Measurements from ENCODE around the gene KRT71.

KRT71 gene

DNA sequence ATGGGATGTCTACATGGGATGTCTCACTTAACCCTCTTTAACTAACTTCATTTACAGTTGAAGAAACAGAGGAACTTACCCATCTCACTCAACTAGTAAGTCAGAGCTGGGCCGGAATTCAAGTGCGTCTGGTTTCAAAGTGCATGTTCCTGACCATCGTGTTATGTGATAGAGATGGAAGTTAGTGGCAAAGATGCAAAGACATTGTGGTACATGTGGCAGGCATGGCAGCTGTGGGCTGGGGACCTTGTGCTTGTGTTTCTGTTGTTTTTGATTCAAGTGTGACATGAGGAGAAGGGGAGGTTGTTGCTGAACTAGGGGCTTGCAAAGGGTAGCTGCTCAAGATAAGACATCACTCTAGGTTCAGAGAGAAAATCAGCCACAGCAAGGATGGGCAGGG, 23.0 kb upstream of the KRT71 start:
- no peak for DNase-seq (ENCODE audit: low read depth in 3 of 3)

DNA sequence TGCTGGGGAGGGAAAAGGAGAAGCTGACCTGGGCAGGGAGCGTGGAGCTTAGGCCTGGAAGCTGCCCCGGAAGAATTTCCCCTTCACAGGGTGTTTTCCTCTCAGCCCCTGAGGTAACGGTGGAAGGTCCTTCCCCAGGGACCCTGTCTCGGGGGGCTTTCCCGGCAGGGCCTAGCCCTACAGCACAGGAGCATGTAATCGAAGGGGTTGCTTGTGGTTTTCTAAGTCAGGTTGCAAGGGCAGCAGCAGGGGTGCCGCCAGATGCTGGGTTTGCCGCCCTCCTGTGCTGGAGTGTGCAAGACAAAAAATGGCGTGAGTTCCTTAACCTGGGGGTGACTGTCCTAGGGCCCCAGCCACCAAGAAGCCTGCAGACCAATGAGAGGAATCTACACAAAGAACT, 22.3 kb upstream of the KRT71 start:
- DNase-seq (ENCODE audit: low read depth in 3 of 3), result no peak

DNA sequence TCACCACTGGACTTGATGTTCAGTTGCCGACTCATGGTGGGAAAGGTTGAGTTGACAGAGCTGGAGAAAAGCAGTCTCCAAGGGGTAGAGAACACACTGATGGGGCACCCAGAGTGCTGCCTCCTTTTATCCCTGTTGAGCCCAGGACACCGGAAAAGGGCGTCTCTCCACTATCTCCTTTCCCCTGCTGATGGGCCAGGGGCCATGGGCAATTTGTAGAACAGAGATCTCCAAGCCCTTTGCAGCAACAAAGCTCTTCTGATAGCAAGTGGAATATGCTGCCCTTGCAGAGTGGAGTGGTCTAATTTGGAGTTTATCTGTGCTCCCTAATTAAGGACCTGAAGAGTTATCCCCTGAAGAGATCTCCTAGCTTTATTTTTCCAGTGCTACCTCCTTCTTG, 20.8 kb upstream of the KRT71 start, which contains the start of gene KRT74:
KRT74 (minus strand) TSS at position 101 of the 400 bp plus-strand sequence; CDS start at position 35, 66 bp downstream.
- no peak for DNase-seq (ENCODE audit: low read depth in 3 of 3)

DNA sequence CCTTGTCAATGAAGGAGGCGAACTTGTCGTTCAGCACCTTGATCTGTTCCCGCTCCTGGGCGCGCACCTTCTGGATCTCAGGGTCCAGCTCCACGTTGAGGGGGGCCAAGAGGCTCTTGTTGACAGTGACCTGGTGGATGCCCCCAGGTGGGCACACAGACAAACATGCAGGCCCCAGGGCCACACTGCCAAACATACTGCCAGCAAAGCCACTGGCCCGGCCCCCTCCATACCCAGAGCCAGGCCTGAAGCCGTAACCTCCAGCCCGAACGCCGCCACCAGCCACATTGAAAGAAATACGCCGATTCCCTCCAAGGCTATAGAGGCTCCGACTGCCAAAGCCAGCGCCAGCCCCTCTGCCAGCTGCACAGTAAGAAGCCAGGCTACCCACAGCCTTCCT, 20.4 kb upstream of the KRT71 start:
- no peak for DNase-seq (ENCODE audit: low read depth in 3 of 3)

DNA sequence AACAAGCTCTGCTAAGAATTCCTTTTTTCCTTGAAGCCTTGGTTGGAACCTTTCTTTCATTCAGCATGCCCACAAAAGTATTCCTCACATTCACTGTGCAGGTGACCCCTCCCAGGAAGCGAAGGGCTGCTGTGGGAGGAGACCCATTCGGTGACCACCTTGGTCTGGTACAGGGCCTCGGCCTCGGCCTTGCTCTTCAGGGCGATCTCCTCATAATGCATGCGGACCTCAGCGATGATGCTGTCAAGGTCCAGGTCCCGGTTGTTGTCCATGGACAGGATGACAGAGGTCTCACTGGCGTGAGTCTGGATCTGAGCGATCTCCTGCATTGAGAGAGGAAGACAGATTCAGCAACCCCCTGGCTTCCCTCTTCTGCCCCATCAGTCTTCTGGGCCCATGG, 17.6 kb upstream of the KRT71 start:
- DNase-seq (ENCODE audit: low read depth in 3 of 3), result no peak

DNA sequence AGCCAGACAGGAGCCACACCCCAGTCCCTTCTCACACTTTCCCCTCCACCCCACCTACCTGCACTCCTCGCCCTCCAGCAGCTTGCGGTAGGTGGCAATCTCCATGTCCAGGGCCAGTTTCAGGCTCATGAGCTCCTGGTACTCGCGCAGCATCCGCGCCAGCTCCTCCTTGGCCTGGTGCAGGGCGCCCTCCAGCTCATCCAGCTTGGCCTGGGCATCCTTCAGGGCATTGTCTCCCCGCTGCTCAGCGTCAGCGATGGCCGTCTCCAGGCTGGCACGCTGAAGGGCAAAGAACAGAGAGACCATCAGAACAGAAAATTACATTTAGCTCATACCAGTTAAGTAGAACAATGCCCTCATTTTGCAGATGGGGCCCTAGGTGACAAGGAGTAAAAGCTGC, 15.2 kb upstream of the KRT71 start:
- no peak for DNase-seq (ENCODE audit: low read depth in 3 of 3)

DNA sequence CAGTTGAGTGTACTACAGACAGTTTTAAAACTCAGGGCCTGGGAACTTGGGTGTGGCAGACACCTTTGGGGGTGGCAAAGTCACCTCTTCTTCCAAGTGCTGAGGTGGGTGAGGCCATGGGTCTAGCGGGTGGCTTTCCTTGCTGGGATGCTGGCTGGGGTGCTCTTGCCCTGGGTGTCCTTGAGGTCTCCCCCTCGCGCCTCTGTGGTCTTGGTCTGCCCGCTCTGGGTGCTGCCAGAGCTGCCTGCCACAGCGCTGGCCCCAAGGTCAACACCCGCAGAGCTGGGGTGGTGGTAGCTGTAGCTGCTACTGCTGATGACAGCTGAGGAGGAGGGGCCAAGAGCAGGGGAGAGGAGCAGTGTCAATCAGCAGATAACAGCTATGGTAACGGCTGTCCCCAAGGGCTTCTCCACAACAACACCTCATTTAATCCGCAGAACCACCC, 13.9 kb upstream of the KRT71 start:
- no peak for DNase-seq (ENCODE audit: low read depth in 3 of 3)

DNA sequence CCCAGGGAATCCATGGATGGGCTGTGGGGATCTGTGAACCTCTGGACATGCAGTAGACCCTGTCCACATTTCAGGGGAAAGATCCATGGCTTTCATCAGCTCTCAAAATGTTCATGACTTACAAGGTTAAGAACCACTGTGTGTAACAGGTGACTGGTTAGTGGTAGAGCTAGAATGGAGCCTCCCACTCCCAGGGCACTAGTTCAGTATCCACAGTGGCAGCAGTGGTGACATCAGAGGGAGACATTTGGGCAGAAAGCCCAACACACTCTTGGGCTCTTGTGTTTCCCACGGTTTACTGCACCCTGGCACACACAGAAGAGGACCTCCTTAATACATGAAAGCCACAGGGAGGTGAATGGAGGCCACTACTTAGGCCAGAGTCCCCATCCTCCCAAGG, 11.6 kb upstream of the KRT71 start:
- DNase-seq (ENCODE audit: low read depth in 3 of 3), result no peak

DNA sequence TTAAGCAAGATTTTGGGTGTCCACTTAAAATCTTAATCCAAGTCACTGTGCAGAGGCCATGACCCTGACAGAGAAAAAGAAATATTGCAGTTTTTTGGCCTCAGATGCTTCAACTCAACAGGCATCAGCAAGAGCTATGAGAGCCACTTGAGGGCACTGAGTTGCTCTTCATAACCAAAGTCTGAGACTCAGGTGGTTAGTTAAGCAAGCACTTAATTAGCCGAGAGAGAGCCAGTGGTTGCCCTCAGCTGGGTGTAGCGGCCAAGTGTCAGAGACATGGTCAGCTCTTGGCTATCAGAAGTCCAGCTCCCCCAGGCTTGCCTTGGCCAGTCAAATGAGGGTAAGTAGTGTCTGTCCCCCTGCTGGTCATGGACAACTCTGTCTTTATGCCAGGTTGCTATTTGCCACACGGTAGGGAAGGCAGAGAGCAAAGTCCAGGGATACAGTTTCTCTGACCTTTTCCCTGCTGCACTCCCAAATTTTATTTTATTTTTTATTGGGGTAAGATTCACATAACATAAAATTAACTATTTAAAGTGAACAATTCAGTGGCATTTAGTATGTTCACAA, 9.0 kb upstream of the KRT71 start:
- DNase-seq (ENCODE audit: low read depth in 3 of 3), result no peak

DNA sequence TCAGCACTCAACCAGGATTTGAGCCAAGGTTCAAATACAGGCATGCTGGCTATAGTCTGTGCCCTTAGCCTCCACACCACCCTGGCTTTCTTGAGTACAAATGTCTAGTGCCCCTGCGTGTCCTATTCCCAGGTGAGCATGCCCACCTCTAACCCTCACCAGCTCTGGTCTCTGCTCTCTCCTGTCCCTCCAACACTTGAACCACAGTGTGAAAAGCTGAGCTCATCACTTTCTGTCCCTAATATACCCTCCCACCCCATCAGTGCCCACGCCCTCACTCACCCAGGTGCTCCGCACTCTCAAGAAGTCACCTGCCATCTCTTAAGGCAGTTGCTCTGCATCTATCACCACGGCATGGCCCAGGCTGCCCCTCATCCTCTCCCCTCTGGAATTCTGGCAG, 7.0 kb upstream of the KRT71 start:
- no peak for DNase-seq (ENCODE audit: low read depth in 3 of 3)

DNA sequence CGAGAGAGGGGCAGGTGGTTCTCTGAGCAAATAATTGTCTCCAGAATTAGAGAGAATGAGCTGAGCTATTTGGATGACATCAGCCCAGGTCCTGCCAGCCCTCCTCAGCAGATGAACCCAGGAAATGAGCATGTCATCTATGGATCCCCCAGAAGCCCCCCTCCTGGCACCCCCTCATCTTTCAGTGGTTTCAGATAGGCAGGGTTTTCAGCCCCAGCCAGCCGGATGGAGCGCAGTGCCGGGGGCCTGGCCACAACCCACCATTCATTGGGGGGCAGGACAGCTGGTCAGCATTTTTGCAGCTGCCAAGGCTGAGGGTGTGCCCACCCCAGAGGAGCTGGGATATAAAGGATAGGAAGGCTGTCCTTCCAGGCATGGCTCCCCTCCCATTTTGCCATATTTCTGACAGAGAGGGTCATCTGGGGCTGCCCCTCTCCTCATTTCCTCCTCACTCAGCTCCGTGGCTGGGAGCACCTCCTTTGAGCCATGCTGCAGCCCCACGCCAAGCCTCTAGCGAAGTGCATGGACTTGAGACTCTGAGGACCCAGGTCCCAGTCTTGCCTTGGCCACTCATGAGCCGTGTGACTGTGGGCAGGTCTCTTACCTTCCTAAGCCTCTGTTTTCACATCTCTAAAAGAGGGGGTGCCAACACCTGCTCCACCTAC, 6.0 kb upstream of the KRT71 start:
- no peak for DNase-seq (ENCODE audit: low read depth in 3 of 3)

DNA sequence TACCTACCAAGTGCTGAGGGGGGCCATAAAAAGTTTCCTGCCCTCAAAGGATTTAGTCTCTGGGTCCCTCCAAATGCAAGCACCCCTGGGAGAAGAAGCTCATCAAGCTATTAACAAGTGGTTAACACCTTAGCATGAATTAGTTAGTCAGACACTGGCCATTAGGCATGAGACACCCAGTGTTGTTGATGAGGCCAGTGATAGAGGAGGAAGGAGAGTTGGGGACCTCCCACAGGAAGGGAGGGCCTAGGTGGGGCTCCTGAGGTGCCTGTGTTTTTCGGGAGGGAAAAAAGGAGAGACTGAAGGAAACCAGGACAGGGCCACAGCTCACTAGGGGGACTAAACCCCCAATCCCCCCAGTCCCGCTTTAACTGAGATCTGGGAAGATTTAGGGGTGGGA, 4.5 kb upstream of the KRT71 start:
- DNase-seq (ENCODE audit: low read depth in 3 of 3), result no peak

DNA sequence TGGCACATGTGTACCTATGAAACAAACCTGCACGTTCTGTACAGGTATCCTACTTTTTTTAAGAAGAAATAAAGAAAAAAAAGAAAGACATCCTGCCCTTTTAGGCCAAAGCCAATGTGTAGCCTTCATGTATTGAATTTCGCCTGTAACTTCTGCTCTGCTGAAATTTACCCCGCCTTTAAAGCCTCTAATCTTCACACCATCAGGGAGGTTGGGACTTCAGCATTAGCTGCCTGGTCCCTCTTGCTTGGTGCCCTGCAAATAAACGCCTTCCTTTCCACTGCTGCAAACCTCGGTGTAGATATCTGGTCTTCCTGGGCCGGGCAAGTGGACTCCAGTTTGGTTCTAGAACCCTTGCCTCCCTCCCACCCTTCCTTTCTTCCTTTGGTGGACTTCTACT, 2.6 kb upstream of the KRT71 start:
- no peak for DNase-seq (ENCODE audit: low read depth in 3 of 3)

DNA sequence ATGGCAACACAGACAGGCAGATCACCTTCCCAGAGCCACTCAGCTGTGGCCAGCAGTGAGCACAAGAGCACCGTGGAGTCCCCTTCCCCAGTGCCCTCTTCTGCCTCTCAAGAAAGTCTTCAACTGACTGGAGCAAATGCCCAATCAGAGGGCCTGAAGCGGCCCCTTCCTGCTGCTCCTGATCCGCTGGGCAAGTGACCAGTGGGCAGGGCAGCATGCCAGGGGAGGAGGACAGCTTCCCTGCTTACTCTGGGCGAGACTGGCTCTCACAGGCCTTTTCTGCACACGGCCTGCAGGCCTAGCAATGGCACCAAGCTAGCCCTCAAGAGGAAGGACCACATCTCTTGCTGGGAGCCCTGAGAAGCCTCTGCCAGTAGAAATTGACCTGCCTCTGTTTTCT, 890 bp downstream of the KRT71 start:
- DNase-seq (ENCODE audit: low read depth in 3 of 3), result no peak

DNA sequence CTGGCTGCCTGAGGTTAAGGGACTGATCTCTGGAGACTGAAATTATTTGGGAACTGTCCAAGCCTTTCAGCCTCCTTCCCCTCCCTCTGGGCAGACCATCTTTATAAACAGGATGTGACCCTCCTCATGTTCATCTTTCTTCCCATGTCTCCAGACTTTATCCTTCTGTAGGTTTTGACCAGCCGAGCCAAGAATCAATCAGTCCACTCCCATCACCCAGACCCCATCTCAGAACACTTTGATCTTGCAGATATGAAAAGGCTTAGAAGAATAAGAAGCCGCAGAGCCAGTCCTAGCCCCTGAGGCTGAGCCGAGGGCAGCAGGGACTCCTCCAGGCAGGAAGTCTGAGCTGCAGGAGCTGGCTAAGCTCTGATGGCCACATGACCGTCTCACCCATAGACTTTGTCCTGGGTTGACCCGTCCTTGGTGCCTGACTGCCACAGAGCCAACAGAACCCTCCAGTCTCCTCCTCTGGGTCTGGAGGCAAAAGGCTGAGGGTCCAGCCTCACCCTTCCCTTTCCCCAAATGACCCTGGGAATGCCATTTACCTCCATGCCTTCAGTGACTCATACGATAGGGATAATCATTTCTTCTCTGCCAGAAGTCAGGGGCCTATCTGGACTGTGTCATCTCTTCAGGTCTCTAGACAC, 1.6 kb downstream of the KRT71 start:
- DNase-seq (ENCODE audit: low read depth in 3 of 3), result no peak

DNA sequence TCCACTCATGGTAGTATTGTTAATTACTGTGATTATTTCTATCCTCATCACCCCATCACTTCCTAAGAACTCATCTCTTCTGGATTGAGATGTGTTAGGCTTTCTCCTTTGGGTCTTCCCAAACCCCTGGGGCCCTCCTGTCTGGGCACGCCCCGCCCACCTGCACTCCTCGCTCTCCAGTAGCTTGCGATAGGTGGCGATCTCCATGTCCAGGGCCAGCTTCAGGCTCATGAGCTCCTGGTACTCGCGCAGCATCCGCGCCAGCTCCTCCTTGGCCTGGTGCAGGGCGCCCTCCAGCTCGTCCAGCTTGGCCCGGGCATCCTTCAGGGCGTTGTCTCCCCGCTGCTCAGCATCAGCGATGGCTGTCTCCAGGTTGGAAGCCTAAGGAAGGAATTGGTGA, 6.8 kb downstream of the KRT71 start:
- DNase-seq (ENCODE audit: low read depth in 3 of 3), result no peak

DNA sequence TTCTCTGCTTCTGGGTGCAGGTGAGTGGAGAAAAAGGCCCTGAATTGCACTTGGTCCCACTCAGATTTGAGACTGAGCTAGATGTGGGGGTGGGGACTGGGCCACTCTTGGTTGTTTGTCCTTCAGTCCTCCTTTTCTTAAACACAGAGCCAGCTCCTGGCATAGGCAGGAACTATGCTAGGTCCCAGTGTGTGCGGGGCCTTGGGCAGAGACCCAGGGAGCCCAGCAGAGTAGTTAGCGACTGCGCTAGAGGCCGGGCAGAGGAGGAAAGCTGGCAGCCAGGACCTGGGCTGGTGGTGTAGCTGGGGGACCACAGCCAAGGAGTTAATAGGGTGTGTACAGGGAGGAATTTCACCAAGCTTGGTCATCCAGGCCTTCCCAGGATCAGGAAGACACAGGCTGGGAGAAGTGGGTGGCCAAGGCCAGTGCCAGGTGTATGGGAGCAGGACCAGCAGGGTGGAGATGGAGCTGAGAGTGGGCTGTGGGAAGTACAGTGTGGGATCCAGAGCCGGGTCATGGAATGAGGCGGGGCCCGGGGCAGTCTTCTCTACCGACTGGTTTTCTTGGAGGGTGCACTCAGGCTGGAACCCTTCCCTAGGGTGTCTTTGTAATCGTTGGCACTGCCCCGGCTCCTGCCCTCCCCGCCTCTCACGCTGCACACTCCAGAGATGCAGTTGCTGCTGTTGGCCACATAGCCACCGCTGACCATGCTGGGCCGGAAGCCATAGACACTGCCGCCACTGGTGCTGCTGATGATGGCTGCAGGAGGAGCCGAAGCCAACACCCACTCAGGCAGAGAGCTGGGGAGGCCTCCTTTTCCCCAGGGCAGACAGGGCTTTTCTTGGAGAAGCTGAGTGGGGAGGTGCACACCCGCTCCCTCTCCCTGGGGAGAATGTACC, 8.7 kb downstream of the KRT71 start:
- DNase-seq (ENCODE audit: low read depth in 3 of 3), result no peak

DNA sequence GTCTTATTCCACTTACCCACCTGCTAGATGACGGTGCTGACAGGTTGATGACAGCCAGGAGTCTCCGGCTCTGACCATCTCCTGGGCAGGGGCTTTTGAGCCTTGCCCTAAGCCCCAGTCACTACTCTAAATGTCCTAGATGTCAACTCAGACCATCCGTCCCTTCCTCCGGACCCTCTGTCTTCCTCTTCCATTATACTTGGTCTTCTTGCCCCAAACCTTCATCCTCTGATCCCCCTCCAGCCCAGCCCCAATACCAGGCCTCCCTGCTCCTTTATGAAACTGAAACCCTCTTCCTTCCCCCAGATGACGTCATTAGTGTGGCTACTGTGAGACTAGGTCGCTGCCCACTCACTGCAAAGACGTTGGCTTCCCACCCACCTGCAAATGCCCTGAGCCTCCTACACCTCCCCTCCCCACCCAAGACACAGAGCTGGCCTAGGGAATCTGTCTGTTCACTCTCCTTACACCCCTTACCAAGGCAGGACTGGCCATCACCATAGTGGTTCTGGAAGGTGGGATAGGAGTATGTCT, 10.1 kb downstream of the KRT71 start:
- no peak for DNase-seq (ENCODE audit: low read depth in 3 of 3)

DNA sequence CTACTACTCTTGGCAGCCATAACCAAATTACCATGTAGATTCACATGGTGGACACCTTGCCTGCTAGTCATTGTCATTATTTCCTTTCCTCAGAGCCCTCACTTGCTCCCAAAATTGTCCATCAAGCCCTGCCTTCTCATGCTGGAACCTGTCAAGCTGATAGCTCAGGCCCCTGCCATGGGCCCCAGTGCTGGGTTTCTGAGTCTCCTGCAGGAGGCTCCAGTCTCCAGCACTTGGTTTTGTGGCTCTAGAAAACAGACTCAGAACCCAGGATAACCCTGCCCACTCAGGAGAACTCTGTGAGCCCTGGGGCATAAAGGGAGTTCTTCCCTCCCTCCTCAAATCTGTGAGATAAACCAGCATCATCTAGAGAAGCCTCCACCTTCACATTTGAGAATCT, 10.8 kb downstream of the KRT71 start:
- DNase-seq (ENCODE audit: low read depth in 3 of 3), result no peak

DNA sequence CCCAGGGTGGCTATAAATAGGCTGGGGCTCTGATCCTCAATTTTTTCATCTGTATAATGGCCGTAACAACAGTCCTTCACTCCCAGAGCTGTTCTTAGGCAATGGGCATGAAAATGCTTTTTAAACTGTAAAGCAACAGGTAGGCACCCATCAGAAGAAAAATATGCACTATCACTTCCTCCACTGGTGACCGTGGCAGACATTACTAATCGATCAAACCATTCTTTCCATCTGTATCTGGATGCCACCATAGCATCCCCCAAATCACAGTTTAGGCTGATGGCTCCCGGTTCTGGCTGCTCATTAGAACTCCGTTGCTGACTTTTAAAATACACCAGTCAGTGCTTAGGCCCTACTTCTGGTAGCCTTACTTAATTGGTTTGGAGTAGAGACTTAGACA, 11.2 kb downstream of the KRT71 start:
- DNase-seq (ENCODE audit: low read depth in 3 of 3), result no peak

DNA sequence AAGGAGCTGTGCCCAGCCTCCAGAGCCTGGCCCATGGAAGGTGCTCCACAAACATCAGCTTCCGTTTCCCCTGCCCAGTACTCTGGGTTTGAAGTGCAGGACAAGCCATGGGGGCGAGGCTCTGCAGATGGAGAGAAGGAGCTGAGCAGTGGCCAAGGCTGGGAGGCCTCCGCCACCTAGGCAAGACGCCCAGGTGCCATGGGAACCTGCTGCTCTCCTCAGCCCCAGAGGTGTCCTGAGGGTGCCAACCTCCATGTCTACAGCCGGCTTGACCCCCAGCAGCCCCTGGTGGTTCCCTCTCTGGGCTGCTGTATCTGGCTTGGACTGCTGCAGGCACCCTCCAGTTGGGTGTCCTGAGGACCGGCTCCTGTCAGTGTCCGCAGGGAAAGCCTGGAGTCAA, 12.4 kb downstream of the KRT71 start:
- no peak for DNase-seq (ENCODE audit: low read depth in 3 of 3)

DNA sequence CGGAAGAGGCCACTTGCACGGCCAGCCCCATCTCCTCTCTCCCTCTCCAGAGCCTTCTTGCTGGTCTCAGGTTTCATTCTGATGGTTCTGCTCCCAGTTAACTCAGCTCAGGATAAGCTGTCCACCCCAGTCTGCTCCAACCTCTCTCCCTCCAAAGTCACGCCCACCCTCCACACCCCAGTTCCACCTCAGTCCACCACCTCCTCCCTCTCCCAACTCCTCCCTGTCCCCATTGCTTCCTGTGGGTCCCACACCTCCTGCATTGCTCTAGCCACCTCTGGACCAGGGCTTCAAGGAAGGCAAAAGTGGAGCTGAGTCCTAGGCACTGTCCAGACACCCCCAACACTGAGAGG, 13.1 kb downstream of the KRT71 start:
- no peak for DNase-seq (ENCODE audit: low read depth in 3 of 3)
